Stimulated activated CD8-positive, alpha-beta memory T cell treated with anti-CD3 and anti-CD28 coated beads, Interleukin-4, amount 100 ng/mL, for 48 hours (primary cell): ENCODE data around the gene IL22.
A peak's percentile ranks its signal among the peaks of the same experiment; 100 is the strongest.

Experiments
- DNase-seq: peaks from one replicate; pipeline ENCODE4 v3.0.0-alpha.2; 2020

IL22 gene

GRCh38 chr12:68263366-68263765, 10.0 kb upstream of the IL22 start:
- DNase-seq = no peak

GRCh38 chr12:68261896-68262295, 8.5 kb upstream of the IL22 start:
- no peak for DNase-seq

GRCh38 chr12:68260153-68260552, 6.7 kb upstream of the IL22 start:
- DNase-seq = no peak

- peak; percentile 67 for DNase-seq
Observed at GRCh38 chr12:68259318-68259940, 6.0 kb upstream of the IL22 start.

GRCh38 chr12:68252077-68252476, 1.3 kb downstream of the IL22 start:
- DNase-seq = no peak

GRCh38 chr12:68250454-68250853, 3.0 kb downstream of the IL22 start:
- no peak for DNase-seq

- no peak for DNase-seq
Observed at GRCh38 chr12:68247785-68248184, 5.6 kb downstream of the IL22 start.

- no peak for DNase-seq
Observed at GRCh38 chr12:68246350-68246749, 7.1 kb downstream of the IL22 start.

GRCh38 chr12:68245180-68246021, 8.0 kb downstream of the IL22 start:
- no peak for DNase-seq

GRCh38 chr12:68242777-68243176, 10.6 kb downstream of the IL22 start:
- no peak for DNase-seq

- DNase-seq = peak; percentile 59
Observed at GRCh38 chr12:68240975-68241374, 12.4 kb downstream of the IL22 start.

- no peak for DNase-seq
Observed at GRCh38 chr12:68240079-68240478, 13.3 kb downstream of the IL22 start.

GRCh38 chr12:68239309-68239982, 14.0 kb downstream of the IL22 start:
- DNase-seq = no peak

- no peak for DNase-seq
Observed at GRCh38 chr12:68237619-68238018, 15.8 kb downstream of the IL22 start.

GRCh38 chr12:68237078-68237477, 16.3 kb downstream of the IL22 start:
- no peak for DNase-seq

- DNase-seq = no peak
Observed at GRCh38 chr12:68236421-68237059, 16.9 kb downstream of the IL22 start.

- no peak for DNase-seq
Observed at GRCh38 chr12:68235576-68235975, 17.8 kb downstream of the IL22 start.

- no peak for DNase-seq
Observed at GRCh38 chr12:68234140-68234539, 19.3 kb downstream of the IL22 start.

- no peak for DNase-seq
Observed at GRCh38 chr12:68233498-68233897, 19.9 kb downstream of the IL22 start.

- no peak for DNase-seq
Observed at GRCh38 chr12:68231691-68232090, 21.7 kb downstream of the IL22 start.

- no peak for DNase-seq
Observed at GRCh38 chr12:68231229-68231628, 22.2 kb downstream of the IL22 start.

- no peak for DNase-seq
Observed at GRCh38 chr12:68229956-68230355, 23.4 kb downstream of the IL22 start.

- no peak for DNase-seq
Observed at GRCh38 chr12:68227356-68227755, 26.0 kb downstream of the IL22 start.
